HG03196 (cell line): ENCODE data around the gene CLIP4.

ENCODE experiments used
- ATAC-seq: cut with Tn5 transposase; IDR thresholded peaks from one replicate; pipeline ENCODE4 v1.9.1; 2021; ENCODE audit not compliant: unreplicated experiment

The CLIP4 gene

GRCh38 chr2:29129586-29130281 is 14.5 kb downstream of the CLIP4 start:
- no peak for ATAC-seq

GRCh38 chr2:29130295-29130694 is 15.1 kb downstream of the CLIP4 start:
- no peak for ATAC-seq

- ATAC-seq: no peak
These were observed 19.7 kb downstream of the CLIP4 start for GRCh38 chr2:29134933-29135332.

GRCh38 chr2:29139152-29139551 is 23.9 kb downstream of the CLIP4 start:
- no peak for ATAC-seq

GRCh38 chr2:29139731-29140130 is 24.5 kb downstream of the CLIP4 start:
- ATAC-seq: no peak

GRCh38 chr2:29143657-29144056 is 28.4 kb downstream of the CLIP4 start:
- ATAC-seq: no peak

GRCh38 chr2:29146197-29146596 is 31.0 kb downstream of the CLIP4 start:
- ATAC-seq: no peak

- ATAC-seq: no peak
These were observed 32.7 kb downstream of the CLIP4 start for GRCh38 chr2:29147963-29148362.

GRCh38 chr2:29154610-29155009 is 39.4 kb downstream of the CLIP4 start:
- ATAC-seq: no peak

- ATAC-seq: no peak
These were observed 40.4 kb downstream of the CLIP4 start for GRCh38 chr2:29155578-29155977.

- ATAC-seq: no peak
These were observed 41.9 kb downstream of the CLIP4 start for GRCh38 chr2:29157131-29157530.

- no peak for ATAC-seq
These were observed 43.9 kb downstream of the CLIP4 start for GRCh38 chr2:29159125-29159524.

- ATAC-seq: no peak
These were observed 45.0 kb downstream of the CLIP4 start for GRCh38 chr2:29160184-29160583.

- ATAC-seq: no peak
These were observed 47.2 kb downstream of the CLIP4 start for GRCh38 chr2:29162204-29162928.

- no peak for ATAC-seq
These were observed 49.1 kb downstream of the CLIP4 start for GRCh38 chr2:29164091-29164846.

- no peak for ATAC-seq
These were observed 50.4 kb downstream of the CLIP4 start for GRCh38 chr2:29165362-29166241.

GRCh38 chr2:29166242-29167039 is 51.2 kb downstream of the CLIP4 start:
- ATAC-seq: no peak

- no peak for ATAC-seq
These were observed 59.7 kb downstream of the CLIP4 start for GRCh38 chr2:29174937-29175336.

GRCh38 chr2:29175338-29175737 is 60.1 kb downstream of the CLIP4 start:
- no peak for ATAC-seq

- ATAC-seq: no peak
These were observed 67.1 kb downstream of the CLIP4 start for GRCh38 chr2:29182334-29182733.
